Measurements from ENCODE around the gene RNU5B-1. TPM values are rescaled to one million over a fixed set of nuclear protein-coding genes. Genes with fewer than 3 reads are reported as not detected.

The RNU5B-1 gene
- not detected in 2 replicates for total RNA-seq (2014; rRNA removed; shearing (Covaris generic))
- total RNA-seq (2022), result not detected in 2 replicates
- Bru-seq, nascent RNA, result percentile 90 among the genes with signal in this experiment
- BruChase-seq, experiment 1, labeled RNA remaining after a 6-hour chase, result percentile 57 among the genes with signal in this experiment
- percentile 59 among the genes with signal in this experiment for BruChase-seq, experiment 2, labeled RNA remaining after a 2-hour chase
- long read RNA-seq, result 0 reads

GRCh38 chr15:65304381-65305149 lies at the start of gene RNU5B-1:
TSS of gene RNU5B-1 (plus strand) at chr15:65304677.
- POLR2A ChIA-PET, result interaction anchor here (0.5 to 2.2 kb wide), 13 partner anchors 8 to 411 kb away, joined by 3 to 29 read pairs (median 5); partner anchors contain the start of genes CLPX, PARP16 and RNU5A-1
- DNase-seq (ENCODE audit: low spot score), result peak; percentile 96
- CTCF ChIA-PET (ENCODE audit: unreplicated experiment), result no interaction called here

GRCh38 chr15:65254758-65255157 lies 49.7 kb upstream of the RNU5B-1 start:
- Histone ChIP-seq H3K9me3 (ENCODE audit: low read length) (no peaks in the 10 kb centered on the region), H3K79me2 (ENCODE audit: insufficient read depth, low read depth, low read length) (no peaks in the 10 kb centered on the region), H3K36me3 (ENCODE audit: insufficient read depth, low read length) (peaks cover 27% of the 10 kb centered on the region), H3K27ac (ENCODE audit: low read depth, low read length, poor library complexity, severe bottlenecking) (no peak overlapping the region), H2AFZ (ENCODE audit: low read length) (no peak overlapping the region), H3K4me1 (ENCODE audit: insufficient read depth, low read length, poor library complexity, severe bottlenecking) (no peaks in the 10 kb centered on the region), H3K4me2 (ENCODE audit: low read length) (no peak overlapping the region), H4K20me1 (ENCODE audit: insufficient read depth, low read length) (no peaks in the 10 kb centered on the region), H3K9me2 (ENCODE audit: insufficient read depth, low read length) (no peaks in the 10 kb centered on the region), H3K4me3 (ENCODE audit: low read depth, low read length, poor library complexity, severe bottlenecking) (no peak overlapping the region)
- CTCF ChIA-PET (ENCODE audit: unreplicated experiment), result no interaction called here
- intact Hi-C loops (cut with micrococcal nuclease; ENCODE audit: unreplicated experiment), result no loop called here
- POLR2A ChIA-PET, result no interaction called here
- BruUV-seq (replicated peaks), result no TSS peak
- no peak for DNase-seq (ENCODE audit: low spot score)
- TF ChIP-seq EZH2phosphoT487 (IDR thresholded peaks at IDR 0.05; ENCODE audit: borderline replicate concordance, low read depth, low read length) (no peak), CTCF (conservative IDR thresholded peaks at IDR 0.05; ENCODE audit: low read length) (no peak)

More at GRCh38 chr15:65304381-65305149, at the start of gene RNU5B-1:
- Histone ChIP-seq H4K20me1 (ENCODE audit: insufficient read depth, low read length) (no peaks in the 10 kb centered on the region), H3K4me1 (ENCODE audit: insufficient read depth, low read length, poor library complexity, severe bottlenecking) (peaks cover 24% of the 10 kb centered on the region), H3K4me3 (ENCODE audit: low read depth, low read length, poor library complexity, severe bottlenecking) (peak within 1 kb of the TSS; percentile 69), H3K4me2 (ENCODE audit: low read length) (peak within 1 kb of the TSS; percentile 94), H3K79me2 (ENCODE audit: insufficient read depth, low read depth, low read length) (no peaks in the 10 kb centered on the region), H2AFZ (ENCODE audit: low read length) (peak within 1 kb of the TSS; percentile 99), H3K9me2 (ENCODE audit: insufficient read depth, low read length) (no peaks in the 10 kb centered on the region), H3K9me3 (ENCODE audit: low read length) (no peaks in the 10 kb centered on the region), H3K27ac (ENCODE audit: low read depth, low read length, poor library complexity, severe bottlenecking) (peak within 1 kb of the TSS; percentile 91), H3K36me3 (ENCODE audit: insufficient read depth, low read length) (no peaks in the 10 kb centered on the region)
- intact Hi-C loops (cut with micrococcal nuclease; ENCODE audit: unreplicated experiment), result loop anchor here (1.0 to 2.0 kb wide), 4 partner anchors 8 to 272 kb away; partner anchors contain the start of genes CLPX, PDCD7 and RNU5A-1
- peak; percentile 99 for TF ChIP-seq CTCF (conservative IDR thresholded peaks at IDR 0.05; ENCODE audit: low read length)
- no peak for TF ChIP-seq EZH2phosphoT487 (IDR thresholded peaks at IDR 0.05; ENCODE audit: borderline replicate concordance, low read depth, low read length)
- BruUV-seq (replicated peaks), result TSS peak; percentile 99

Measured in OCI-LY7 (cell line).